Measurements from ENCODE around the gene PITPNC1.
"Not testable (repeated sequence)": the region's sequence is repeated elsewhere in the genome, so short reads cannot be mapped to it uniquely, and the experiment has no call there.

PITPNC1 gene

DNA sequence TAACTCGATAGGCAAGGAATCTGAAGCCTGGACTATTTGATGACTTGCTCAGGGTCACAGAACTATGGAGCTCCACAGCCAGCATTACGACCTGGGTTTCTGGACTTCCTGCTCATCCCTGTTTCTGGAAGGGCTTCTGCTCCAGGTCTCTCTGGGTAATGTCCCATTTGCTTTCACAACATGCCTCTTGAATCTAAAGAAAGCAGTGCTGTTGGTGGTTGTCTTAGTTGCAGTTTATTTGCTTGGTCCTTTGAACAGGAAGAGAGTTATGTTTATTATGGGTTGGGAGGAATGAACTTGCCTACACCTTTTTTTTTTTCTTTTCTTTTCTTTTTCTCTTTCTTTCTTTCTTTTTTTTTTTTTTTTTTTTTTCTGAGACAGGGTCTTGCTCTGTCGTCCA, 84.8 kb downstream of the PITPNC1 start:
- DNase-seq (ENCODE audit: low read depth), result no peak

- DNase-seq (ENCODE audit: low read depth), result no peak
Measured at GRCh38 chr17:67466251-67466796, 89.2 kb downstream of the PITPNC1 start.

GRCh38 chr17:67467500-67468455, 90.7 kb downstream of the PITPNC1 start:
- DNase-seq (ENCODE audit: low read depth), result no peak

DNA sequence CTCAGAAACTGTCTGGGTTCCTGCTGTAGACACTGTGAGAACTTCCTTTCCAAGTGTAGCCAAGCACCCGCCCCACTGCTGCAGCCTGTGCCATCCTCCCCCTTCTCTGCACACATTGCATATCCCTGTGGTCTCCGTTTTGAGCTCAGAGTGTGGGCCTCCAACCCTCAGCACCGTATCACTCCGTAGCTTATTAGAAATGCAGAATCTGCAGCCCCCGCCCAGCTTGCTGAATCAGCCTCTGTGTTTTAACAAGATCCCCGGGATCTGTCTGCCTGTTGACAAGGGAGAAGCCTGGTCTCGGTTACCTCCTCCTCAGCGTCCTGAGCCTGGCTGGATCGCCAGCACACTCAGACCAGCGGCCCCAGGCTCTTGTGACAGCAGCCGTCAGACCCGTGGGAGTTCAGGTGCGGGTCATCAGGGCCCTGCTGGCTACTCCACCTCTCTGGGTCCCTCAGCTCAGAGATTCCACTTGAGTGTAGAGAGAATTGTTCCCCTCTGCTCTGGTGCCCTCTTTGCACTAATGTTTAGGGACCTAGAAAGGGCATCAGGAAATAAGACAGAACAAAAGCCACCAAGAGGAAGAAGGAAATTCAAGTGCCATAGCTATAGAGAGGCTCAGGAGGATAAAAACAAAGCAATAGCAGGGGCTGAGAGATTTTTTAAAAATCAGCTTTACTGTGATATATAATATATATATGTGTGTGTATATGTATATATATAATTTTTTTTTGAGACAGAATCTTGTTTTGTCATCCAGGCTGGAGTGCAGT, 92.3 kb downstream of the PITPNC1 start:
- no peak for DNase-seq (ENCODE audit: low read depth)

DNA sequence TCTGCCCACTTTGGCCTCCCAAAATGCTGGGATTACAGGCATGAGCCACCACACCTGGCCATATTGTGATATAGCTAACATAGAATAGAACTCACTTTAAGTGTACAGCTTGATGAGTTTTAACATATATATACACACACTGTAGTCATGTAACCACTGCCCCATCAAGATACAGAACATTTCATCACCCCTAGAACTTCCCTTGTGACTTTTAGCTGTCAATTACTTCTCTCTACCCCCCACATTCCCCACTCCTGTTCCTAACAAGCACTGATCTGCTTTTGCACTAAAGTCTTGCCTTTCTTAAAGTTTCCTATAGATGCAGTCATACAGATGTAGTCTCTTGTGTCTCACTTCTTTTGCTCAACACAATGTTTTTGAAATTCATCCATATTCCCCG, 93.1 kb downstream of the PITPNC1 start:
- no peak for DNase-seq (ENCODE audit: low read depth)

DNA sequence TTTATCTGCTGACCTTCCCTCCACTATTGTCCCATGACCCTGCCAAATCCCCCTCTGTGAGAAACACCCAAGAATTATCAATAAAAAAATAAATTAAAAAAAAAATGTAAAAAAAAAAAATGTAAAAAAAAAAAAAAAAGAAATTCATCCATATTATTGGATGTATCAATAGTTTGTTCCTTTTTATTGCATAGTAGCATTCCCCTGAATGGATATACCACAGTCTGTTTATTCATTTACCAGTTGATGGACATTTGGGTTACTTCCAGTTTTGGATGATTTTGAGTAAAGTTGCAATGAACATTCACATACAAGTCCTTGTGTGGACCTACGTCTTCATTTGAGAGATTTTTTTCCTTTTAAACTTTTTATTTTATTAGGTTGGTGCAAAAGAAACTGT, 94.0 kb downstream of the PITPNC1 start:
- no peak for DNase-seq (ENCODE audit: low read depth)

- DNase-seq (ENCODE audit: low read depth), result not testable (repeated sequence)
Measured at GRCh38 chr17:67472606-67473005, 95.5 kb downstream of the PITPNC1 start.

- DNase-seq (ENCODE audit: low read depth), result no peak
Measured at GRCh38 chr17:67474081-67474661, 97.1 kb downstream of the PITPNC1 start.

GRCh38 chr17:67475161-67475937, 98.3 kb downstream of the PITPNC1 start:
- peak; percentile 75 for DNase-seq (ENCODE audit: low read depth)

GRCh38 chr17:67476787-67477335, 99.8 kb downstream of the PITPNC1 start:
- DNase-seq (ENCODE audit: low read depth), result no peak

- DNase-seq (ENCODE audit: low read depth), result peak; percentile 34
Measured at GRCh38 chr17:67477687-67478086, 100.6 kb downstream of the PITPNC1 start.

DNA sequence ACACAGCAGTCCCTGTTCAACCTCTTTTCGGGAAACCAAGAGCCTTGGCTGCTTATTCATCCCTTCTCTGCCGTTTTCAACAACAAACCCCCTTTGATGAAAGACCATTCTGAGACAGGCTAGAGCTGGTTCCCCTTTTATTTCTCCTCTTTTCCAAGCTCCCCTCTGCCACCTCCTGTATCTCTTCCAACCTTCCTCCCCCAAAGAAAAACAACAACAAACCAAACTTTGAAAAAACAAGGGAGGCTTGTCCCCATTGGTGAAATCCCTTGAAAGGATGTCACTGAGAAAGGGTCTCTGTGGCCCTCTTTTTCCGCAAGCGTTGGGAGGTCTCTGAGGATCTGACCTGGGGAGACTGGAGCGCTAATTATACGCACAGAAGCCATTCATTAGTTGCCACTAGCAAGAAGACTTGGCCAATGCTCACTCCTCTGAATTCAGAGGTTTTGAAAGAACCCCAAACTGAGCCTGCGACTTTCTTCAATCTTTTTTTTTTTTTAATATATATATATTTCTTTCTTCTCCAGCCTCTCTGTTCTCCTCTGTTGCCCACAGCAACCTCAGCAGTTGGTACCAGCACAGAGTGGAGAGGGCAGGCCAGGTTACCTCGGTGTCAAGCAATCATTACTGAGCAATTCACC, 101.4 kb downstream of the PITPNC1 start:
- no peak for DNase-seq (ENCODE audit: low read depth)

DNA sequence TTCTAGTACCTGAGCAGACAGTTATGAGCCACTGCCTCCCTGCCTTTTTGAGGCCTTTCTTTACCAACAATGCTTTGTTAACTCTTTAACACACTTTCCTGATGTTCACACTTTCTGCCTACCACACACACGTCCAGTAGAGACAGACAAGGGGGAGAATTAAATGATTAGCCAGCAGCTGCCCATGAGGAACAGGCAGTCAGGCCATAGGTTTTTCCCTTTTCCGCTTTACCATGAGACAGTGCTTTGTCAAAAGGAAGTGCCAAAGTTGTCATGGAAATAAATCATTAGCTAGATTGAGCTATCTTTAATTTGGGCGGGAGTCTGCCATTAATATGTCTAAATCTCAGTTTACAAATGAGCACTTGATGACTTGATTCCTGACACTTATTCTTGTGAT, 102.1 kb downstream of the PITPNC1 start:
- no peak for DNase-seq (ENCODE audit: low read depth)

- DNase-seq (ENCODE audit: low read depth), result not testable (repeated sequence)
Measured at GRCh38 chr17:67480959-67481358, 103.9 kb downstream of the PITPNC1 start.

DNA sequence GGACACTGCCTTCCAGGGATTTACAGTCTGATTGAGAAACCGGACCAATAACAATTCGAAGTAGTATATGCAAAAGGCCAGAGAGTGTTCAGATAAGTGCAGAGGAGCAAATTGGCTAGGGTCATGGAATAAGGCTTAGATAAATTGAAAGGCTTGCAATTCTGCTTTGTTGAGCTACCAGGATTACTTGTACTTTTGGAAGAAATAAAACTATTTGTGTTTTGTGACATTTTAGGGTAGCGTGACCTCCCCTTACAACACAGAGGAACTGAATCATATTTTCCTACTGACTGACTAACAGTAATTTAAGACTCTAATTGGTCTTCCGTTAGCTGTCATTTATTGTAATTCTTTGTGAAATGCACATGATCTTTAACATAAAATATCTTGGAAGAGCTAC, 104.7 kb downstream of the PITPNC1 start:
- DNase-seq (ENCODE audit: low read depth), result no peak

DNA sequence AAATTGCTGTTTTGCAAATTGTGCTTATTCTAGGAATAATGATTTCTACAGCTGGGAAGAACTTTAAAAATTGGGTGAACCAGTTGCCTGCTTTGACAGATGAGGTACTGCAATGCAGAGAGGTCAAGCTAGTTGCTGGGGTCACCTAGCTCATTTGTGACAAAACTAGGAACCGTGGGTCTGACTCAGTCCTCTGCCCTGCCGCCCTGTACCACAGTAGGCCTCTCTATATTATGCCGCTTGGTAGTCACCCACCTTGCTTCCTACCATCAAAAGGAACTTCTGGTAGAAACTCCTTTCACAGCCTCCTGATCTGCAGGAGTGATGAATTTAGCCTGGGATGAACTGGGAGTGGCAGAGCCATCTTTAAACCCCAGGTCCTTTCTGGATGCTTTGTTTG, 105.7 kb downstream of the PITPNC1 start:
- DNase-seq (ENCODE audit: low read depth), result no peak

DNA sequence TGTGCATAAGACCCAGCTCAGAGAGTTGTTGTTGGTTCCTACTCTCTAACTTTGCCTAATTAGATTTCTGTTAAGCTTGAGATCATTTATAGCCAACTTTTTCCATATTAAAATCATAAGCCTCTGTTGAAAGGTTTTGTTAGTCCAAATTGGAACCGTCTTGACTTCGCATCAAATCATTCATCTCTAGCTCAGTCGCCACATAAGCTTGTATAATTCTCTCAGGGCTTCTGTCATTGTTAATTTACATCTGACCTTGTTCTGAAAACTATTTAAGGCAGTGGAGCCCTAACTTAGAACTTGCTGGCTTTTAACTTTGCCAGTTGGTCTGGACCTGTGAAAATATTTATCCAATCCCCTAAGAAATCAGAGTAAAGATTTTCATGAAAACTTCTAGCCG, 107.2 kb downstream of the PITPNC1 start:
- no peak for DNase-seq (ENCODE audit: low read depth)

DNA sequence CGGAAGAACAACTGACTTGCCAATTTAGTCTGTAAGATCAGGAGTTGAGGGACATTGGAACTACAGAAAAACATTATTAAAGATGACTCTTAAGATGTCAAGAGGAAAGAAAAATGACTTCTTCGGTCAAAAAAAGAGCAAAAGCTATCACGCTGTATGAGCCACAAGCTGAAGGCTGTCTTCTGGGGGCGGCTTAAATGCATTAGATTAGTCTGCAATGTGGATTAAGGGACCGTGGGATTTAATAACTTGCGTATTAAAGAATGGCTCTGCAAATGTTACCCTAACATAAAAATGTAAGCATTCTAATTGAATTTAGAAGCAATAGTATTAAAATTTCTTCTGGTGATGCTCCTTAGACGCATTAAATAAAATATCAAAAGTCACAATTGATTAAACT, 108.6 kb downstream of the PITPNC1 start:
- no peak for DNase-seq (ENCODE audit: low read depth)

DNA sequence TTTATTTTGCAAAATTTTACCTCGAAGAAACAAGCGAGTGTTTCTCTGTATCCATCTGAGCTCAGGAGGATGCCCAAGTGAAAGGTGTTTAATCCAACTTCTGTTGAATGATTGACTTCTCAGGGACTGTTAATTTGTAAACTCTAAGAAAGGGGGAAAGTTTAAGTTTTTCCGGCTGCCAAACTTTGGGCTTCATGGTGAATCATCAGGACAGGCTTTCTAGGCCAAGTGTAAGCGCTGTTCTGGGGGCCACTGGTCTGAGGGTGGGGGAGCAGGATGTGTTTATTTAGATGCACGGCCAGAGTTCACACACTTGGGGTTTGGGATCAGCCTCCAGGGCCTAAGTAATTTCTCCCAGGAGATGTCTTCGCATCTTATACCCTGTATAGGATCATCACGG, 110.4 kb downstream of the PITPNC1 start:
- DNase-seq (ENCODE audit: low read depth), result no peak

DNA sequence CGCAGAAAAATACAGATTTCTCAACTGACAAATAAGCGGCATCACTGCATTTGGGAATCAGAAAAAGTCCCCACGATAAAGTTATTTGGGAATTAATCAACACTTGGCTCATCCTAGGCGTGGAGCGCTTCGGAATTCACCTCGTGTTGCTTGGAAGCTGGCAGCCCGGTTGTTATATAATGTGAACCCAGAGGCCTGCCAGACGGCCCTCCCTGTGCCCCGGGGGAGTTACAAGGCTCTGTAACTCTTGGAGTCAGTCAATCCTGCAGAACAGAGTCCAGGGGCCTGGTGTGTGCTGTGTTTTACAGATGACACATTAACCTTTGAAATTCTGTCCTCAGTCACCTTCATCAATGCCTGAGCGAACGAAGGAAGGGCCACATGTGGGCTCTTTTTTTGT, 111.1 kb downstream of the PITPNC1 start:
- no peak for DNase-seq (ENCODE audit: low read depth)

DNA sequence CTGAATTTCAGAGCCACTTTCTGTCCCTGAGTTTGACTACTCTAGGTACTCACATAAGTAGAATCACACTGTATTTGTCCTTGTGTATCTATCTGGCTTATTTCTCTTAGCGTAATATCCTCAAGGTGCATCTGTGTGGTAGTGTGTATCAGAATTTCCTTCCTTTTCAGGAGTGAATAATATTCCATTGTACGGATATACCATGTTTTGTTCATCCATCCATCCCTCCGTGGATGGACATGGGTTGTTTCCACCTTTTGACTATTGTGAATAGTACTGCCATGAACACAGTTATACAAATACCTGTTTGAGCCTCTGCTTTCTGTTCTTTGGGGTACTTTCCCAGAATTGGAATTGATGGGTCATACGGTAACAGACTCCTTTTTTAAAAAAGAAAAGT, 111.7 kb downstream of the PITPNC1 start:
- DNase-seq (ENCODE audit: low read depth), result no peak
